GM23338 (cell line): ENCODE measurements around the gene PALM. TPM values are rescaled to one million over a fixed set of nuclear protein-coding genes. Genes with fewer than 3 reads are reported as not detected.

Experiments
- ATAC-seq: fragments of 200-7000 bp; cut with Tn5 transposase; 3 replicates; pipeline ENCODE4 v1.9.1; 2020
- DNase-seq: peaks from one replicate; pipeline ENCODE4 v3.0.0-alpha.2; 2015; ENCODE audit warnings: low spot score
- H2AFZ ChIP-seq: fragments of 200-600 bp; sonication (generic); 2 replicates; pipeline ENCODE4 v1.8.0; 2016; ENCODE audit warnings: antibody characterized with exemption, mild to moderate bottlenecking, moderate library complexity
- H3F3A ChIP-seq: fragments of 200-600 bp; sonication (generic); replicated peaks from 2 replicates; pipeline ENCODE4 v1.8.0; 2017; ENCODE audit warnings: antibody characterized with exemption, mixed run types, low read depth
- H3K27ac ChIP-seq: fragments of 200-600 bp; sonication (generic); 2 replicates; pipeline ENCODE4 v1.6.1; 2016; ENCODE audit warnings: low read depth
- H3K27me3 ChIP-seq: fragments of 200-600 bp; sonication (generic); 2 replicates; pipeline ENCODE4 v1.8.0; 2016; ENCODE audit warnings: mild to moderate bottlenecking, mixed run types, moderate library complexity; ENCODE audit not compliant: insufficient read depth
- H3K36me3 ChIP-seq: fragments of 200-600 bp; sonication (generic); 2 replicates; pipeline ENCODE4 v1.8.0; 2016; ENCODE audit warnings: mild to moderate bottlenecking; ENCODE audit not compliant: insufficient read depth
- H3K4me1 ChIP-seq: fragments of 200-600 bp; sonication (generic); 2 replicates; pipeline ENCODE4 v1.8.0; 2016; ENCODE audit warnings: mild to moderate bottlenecking, moderate library complexity; ENCODE audit not compliant: insufficient read depth
- H3K4me2 ChIP-seq: fragments of 200-600 bp; sonication (generic); 2 replicates; pipeline ENCODE4 v1.7.1; 2017; ENCODE audit warnings: mixed run types
- H3K4me3 ChIP-seq: fragments of 200-600 bp; sonication (generic); 2 replicates; pipeline ENCODE4 v1.6.1; 2016; ENCODE audit warnings: mixed run types
- H3K79me2 ChIP-seq: fragments of 200-600 bp; sonication (generic); replicated peaks from 2 replicates; pipeline ENCODE4 v1.8.0; 2017; ENCODE audit warnings: mild to moderate bottlenecking; ENCODE audit not compliant: insufficient read depth
- H3K9me2 ChIP-seq: fragments of 200-600 bp; sonication (generic); 2 replicates; pipeline ENCODE4 v1.8.0; 2017; ENCODE audit not compliant: insufficient read depth
- H4K20me1 ChIP-seq: fragments of 200-600 bp; sonication (generic); replicated peaks from 2 replicates; pipeline ENCODE4 v1.8.0; 2017; ENCODE audit warnings: mild to moderate bottlenecking; ENCODE audit not compliant: insufficient read depth
- H3K27ac Mint-ChIP-seq: 2 replicates; pipeline ENCODE4 v1.8.0; 2020; ENCODE audit warnings: inconsistent platforms, mild to moderate bottlenecking, moderate library complexity, mixed read lengths
- H3K27me3 Mint-ChIP-seq: 3 replicates; pipeline ENCODE4 v1.8.0; 2022; ENCODE audit warnings: low read depth, mild to moderate bottlenecking, moderate library complexity, mixed read lengths, inconsistent platforms; ENCODE audit not compliant: insufficient read depth, poor library complexity
- H3K36me3 Mint-ChIP-seq: 3 replicates; pipeline ENCODE4 v1.8.0; 2021; ENCODE audit warnings: low read depth, mild to moderate bottlenecking, inconsistent platforms, moderate library complexity, mixed read lengths
- H3K4me1 Mint-ChIP-seq: 3 replicates; pipeline ENCODE4 v1.8.0; 2020; ENCODE audit warnings: mild to moderate bottlenecking, inconsistent platforms, mixed read lengths
- H3K4me3 Mint-ChIP-seq: 3 replicates; pipeline ENCODE4 v1.8.0; 2021; ENCODE audit warnings: moderate library complexity, mild to moderate bottlenecking, inconsistent platforms, mixed read lengths
- H3K9me3 Mint-ChIP-seq: 3 replicates; pipeline ENCODE4 v1.8.0; 2020; ENCODE audit warnings: moderate library complexity, mild to moderate bottlenecking, inconsistent platforms, mixed read lengths
- CREB1 ChIP-seq: fragments of 250-450 bp; sonication (Bioruptor Pico); IDR thresholded peaks from 2 replicates; pipeline ENCODE4 v1.5.0; 2020; ENCODE audit warnings: low read depth, mild to moderate bottlenecking, moderate library complexity
- CTCF ChIP-seq, 2 experiments: fragments of 200-600 bp in 1 of 2; sonication (generic) in 1 of 2; conservative IDR thresholded peaks; 2 replicates each; pipeline versions ENCODE4 v1.5.1 to v1.6.1; 2016 to 2017; ENCODE audit warnings: antibody characterized with exemption in 2 of 2, low read depth in 2 of 2, mild to moderate bottlenecking in 2 of 2, moderate library complexity in 1 of 2
- EZH2 ChIP-seq: fragments of 200-600 bp; sonication (generic); IDR thresholded peaks from one replicate; pipeline ENCODE4 v1.8.0; 2017; ENCODE audit warnings: antibody characterized with exemption, mild to moderate bottlenecking, low read depth; ENCODE audit not compliant: unreplicated experiment
- JUNB ChIP-seq: IDR thresholded peaks from one replicate; pipeline ENCODE4 v1.6.1; 2016; ENCODE audit warnings: antibody characterized with exemption; ENCODE audit not compliant: unreplicated experiment
- NANOG ChIP-seq: IDR thresholded peaks from 2 replicates; pipeline ENCODE4 v1.6.1; 2016; ENCODE audit warnings: antibody characterized with exemption, borderline replicate concordance
- POLR2AphosphoS5 ChIP-seq: IDR thresholded peaks from 2 replicates; pipeline ENCODE4 v1.6.1; 2016; ENCODE audit warnings: antibody characterized with exemption, low read depth
- ZNF114 ChIP-seq: fragments of 250-450 bp; sonication (Bioruptor Pico); IDR thresholded peaks from 2 replicates; pipeline ENCODE4 v1.5.0; 2020; ENCODE audit warnings: mild to moderate bottlenecking, moderate library complexity
- ZNF331 ChIP-seq: fragments of 250-450 bp; sonication (Bioruptor Pico); IDR thresholded peaks from 2 replicates; pipeline ENCODE4 v1.5.0; 2020; ENCODE audit warnings: low read depth, mild to moderate bottlenecking, moderate library complexity
- ZNF462 ChIP-seq: fragments of 250-450 bp; sonication (Bioruptor Pico); IDR thresholded peaks from 2 replicates; pipeline ENCODE4 v1.5.0; 2020; ENCODE audit warnings: mild to moderate bottlenecking, moderate library complexity
- polyA plus RNA-seq: library from polyadenylated mRNA; unstranded; fragments of >200 nt; fragmentation: Nextera tagmentation; extraction: Ambion mirVana; gene quantifications from 2 replicates; pipeline ENCODE4 v1.2.1, GENCODE V29; 2016
- total RNA-seq: library from RNA; depleted of rRNA; stranded (reverse); fragments of >200 nt; shearing (Covaris generic); gene quantifications from 2 replicates; pipeline ENCODE4 v1.2.3, GENCODE V29; 2014
- TF ChIP-seq, protein P1 (sequence below): IDR thresholded peaks from one replicate; pipeline ENCODE4 v1.6.1; 2018; ENCODE audit warnings: antibody characterized with exemption; ENCODE audit not compliant: unreplicated experiment

Gene PALM
- total and polyA plus RNA-seq, 2 experiments from 2014 or later, result 3.8 to 26.1 TPM

DNA sequence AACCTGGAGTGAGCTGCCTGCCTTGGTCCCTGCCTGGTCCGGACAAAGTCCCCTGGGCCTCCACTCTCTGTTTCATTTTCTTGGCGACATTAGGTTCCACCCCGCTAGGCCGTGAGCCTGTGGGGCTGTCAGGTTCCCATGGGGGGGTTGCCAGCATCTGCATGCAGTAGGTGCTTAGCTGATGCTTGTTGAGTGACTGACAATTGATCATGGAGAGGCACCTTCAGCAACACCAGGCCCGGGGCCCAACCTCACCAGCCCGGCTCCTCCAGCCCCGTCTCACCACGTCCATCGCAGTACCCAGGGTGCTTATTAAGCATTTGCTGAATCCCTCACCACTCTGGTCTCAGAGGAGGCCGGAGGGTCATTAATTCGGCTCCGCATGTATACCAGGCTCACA lies 55.6 kb downstream of the PALM start:
- peaks cover 11% of the 10 kb centered on the region for H3K27me3 Mint-ChIP-seq
- Histone ChIP-seq H3F3A (no peaks in the 10 kb centered on the region), H3K27ac (no peak overlapping the region), H3K36me3 (no peaks in the 10 kb centered on the region), H4K20me1 (no peaks in the 10 kb centered on the region), H2AFZ (no peak overlapping the region), H3K4me1 (no peaks in the 10 kb centered on the region), H3K4me2 (no peak overlapping the region), H3K4me3 (no peak overlapping the region), H3K27me3 (no peaks in the 10 kb centered on the region), H3K79me2 (no peaks in the 10 kb centered on the region), H3K9me2 (no peaks in the 10 kb centered on the region)
- DNase-seq (no peak), ATAC-seq (no peak)
- no peaks in the 10 kb centered on the region for H3K4me1 Mint-ChIP-seq
- TF ChIP-seq ZNF462 (CRISPR knock-in tag) (no peak), POLR2AphosphoS5 (no peak), ZNF114 (CRISPR knock-in tag) (no peak), JUNB (no peak), ZNF331 (CRISPR knock-in tag) (no peak), CREB1 (no peak), NANOG (no peak)
- peaks cover 8% of the 10 kb centered on the region for H3K9me3 Mint-ChIP-seq
- H3K27ac Mint-ChIP-seq, result no peak overlapping the region
- peaks cover 4% of the 10 kb centered on the region; the same call in 2 of the 3 replicates for H3K36me3 Mint-ChIP-seq
- H3K4me3 Mint-ChIP-seq, result no peak overlapping the region

DNA sequence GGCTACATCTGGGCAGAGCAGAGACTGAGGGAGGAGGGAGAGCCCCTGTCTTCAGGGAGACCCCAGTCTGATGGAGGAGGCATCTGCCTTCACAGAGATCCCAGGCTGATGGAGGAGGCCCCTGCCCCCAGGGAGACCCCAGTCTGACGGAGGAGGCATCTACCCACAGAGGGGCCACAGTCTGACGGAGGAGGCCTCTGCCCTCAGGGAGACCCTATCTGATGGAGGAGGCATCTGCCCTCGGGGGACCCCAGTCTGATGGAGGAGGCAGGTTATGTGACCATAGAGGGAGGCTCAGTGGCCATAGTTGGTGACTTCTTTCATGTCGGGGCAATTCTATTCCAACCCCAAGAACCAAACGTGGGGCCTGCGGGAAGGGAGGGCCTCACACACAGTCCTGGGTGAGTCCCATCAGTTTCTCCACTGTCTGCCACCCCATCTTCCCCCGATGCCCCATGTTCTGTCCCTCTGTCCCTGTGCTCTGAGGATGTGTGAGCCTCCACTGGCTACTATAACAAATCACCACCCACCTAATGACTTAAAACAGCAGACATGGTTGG lies 56.5 kb downstream of the PALM start:
- Histone ChIP-seq H3K79me2 (no peaks in the 10 kb centered on the region), H3K4me3 (no peak overlapping the region), H3K4me1 (no peaks in the 10 kb centered on the region), H3K27ac (no peak overlapping the region), H4K20me1 (no peaks in the 10 kb centered on the region), H3K9me2 (no peaks in the 10 kb centered on the region), H3F3A (no peaks in the 10 kb centered on the region), H3K27me3 (no peaks in the 10 kb centered on the region), H3K36me3 (no peaks in the 10 kb centered on the region), H2AFZ (no peak overlapping the region), H3K4me2 (no peak overlapping the region)
- ATAC-seq (no peak), DNase-seq (no peak)
- Mint-ChIP-seq H3K27ac (no peak overlapping the region), H3K4me3 (no peak overlapping the region), H3K27me3 (peaks cover 12% of the 10 kb centered on the region), H3K4me1 (no peaks in the 10 kb centered on the region), H3K9me3 (peaks cover 4% of the 10 kb centered on the region), H3K36me3 (no peaks in the 10 kb centered on the region)
- TF ChIP-seq, protein P1, sequence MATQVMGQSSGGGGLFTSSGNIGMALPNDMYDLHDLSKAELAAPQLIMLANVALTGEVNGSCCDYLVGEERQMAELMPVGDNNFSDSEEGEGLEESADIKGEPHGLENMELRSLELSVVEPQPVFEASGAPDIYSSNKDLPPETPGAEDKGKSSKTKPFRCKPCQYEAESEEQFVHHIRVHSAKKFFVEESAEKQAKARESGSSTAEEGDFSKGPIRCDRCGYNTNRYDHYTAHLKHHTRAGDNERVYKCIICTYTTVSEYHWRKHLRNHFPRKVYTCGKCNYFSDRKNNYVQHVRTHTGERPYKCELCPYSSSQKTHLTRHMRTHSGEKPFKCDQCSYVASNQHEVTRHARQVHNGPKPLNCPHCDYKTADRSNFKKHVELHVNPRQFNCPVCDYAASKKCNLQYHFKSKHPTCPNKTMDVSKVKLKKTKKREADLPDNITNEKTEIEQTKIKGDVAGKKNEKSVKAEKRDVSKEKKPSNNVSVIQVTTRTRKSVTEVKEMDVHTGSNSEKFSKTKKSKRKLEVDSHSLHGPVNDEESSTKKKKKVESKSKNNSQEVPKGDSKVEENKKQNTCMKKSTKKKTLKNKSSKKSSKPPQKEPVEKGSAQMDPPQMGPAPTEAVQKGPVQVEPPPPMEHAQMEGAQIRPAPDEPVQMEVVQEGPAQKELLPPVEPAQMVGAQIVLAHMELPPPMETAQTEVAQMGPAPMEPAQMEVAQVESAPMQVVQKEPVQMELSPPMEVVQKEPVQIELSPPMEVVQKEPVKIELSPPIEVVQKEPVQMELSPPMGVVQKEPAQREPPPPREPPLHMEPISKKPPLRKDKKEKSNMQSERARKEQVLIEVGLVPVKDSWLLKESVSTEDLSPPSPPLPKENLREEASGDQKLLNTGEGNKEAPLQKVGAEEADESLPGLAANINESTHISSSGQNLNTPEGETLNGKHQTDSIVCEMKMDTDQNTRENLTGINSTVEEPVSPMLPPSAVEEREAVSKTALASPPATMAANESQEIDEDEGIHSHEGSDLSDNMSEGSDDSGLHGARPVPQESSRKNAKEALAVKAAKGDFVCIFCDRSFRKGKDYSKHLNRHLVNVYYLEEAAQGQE, result no peak
- TF ChIP-seq POLR2AphosphoS5 (no peak), EZH2 (no peak), CREB1 (no peak), ZNF114 (CRISPR knock-in tag) (no peak), CTCF (conservative IDR thresholded peaks at IDR 0.05; ENCODE audit: low read depth in 2 of 2) (no peak), JUNB (no peak)
